Keratinocyte (primary cell): Measurements from ENCODE around the gene USP20. TPM values are rescaled to one million over a fixed set of nuclear protein-coding genes. Genes with fewer than 3 reads are reported as not detected.

Source experiments
- DNase-seq: peaks from one replicate; pipeline ENCODE4 v3.0.0-alpha.2; 2011; ENCODE audit warnings: low read depth, missing footprints, low spot score
- FAIRE-seq: peaks from 2 replicates; lab custom pipeline; 2011; peaks lifted over from hg19 to GRCh38; lab: Jason Lieb, UNC
- H2AFZ ChIP-seq: 2 replicates; pipeline ENCODE4 v1.6.0; 2012; ENCODE audit warnings: low read length, control low read depth, inconsistent platforms; ENCODE audit not compliant: control insufficient read depth
- H3K27ac ChIP-seq: 2 replicates; pipeline ENCODE4 v1.5.1; 2011; ENCODE audit warnings: low read length; ENCODE audit not compliant: control insufficient read depth, insufficient read depth
- H3K27me3 ChIP-seq: 3 replicates; pipeline ENCODE4 v1.6.0; 2011; ENCODE audit warnings: low read length; ENCODE audit not compliant: control insufficient read depth, insufficient read depth; ENCODE audit errors: extremely low read depth
- H3K36me3 ChIP-seq, 2 experiments: 2 replicates in 1 of 2; 3 replicates in 1 of 2; pipeline ENCODE4 v1.5.1; 2011; ENCODE audit warnings: low read length in 2 of 2, mild to moderate bottlenecking in 1 of 2; ENCODE audit not compliant: control insufficient read depth in 2 of 2, insufficient read depth in 2 of 2; ENCODE audit errors: extremely low read depth in 1 of 2
- H3K4me1 ChIP-seq: 3 replicates; pipeline ENCODE4 v1.5.1; 2011; ENCODE audit warnings: low read length; ENCODE audit not compliant: control insufficient read depth, insufficient read depth; ENCODE audit errors: extremely low read depth
- H3K4me2 ChIP-seq: 3 replicates; pipeline ENCODE4 v1.6.0; 2011; ENCODE audit warnings: low read depth, low read length; ENCODE audit not compliant: control insufficient read depth, insufficient read depth; ENCODE audit errors: extremely low read depth
- H3K4me3 ChIP-seq, 3 experiments: fragments of 200-600 bp in 1 of 3; sonication (generic) in 1 of 3; 2 replicates in 2 of 3; 3 replicates in 1 of 3; pipeline ENCODE4 v1.5.1; 2011 to 2016; ENCODE audit warnings: low read length in 3 of 3, mild to moderate bottlenecking in 3 of 3, control low read depth in 2 of 3, inconsistent platforms in 1 of 3, low read depth in 1 of 3, mixed read lengths in 1 of 3, mixed run types in 1 of 3, moderate library complexity in 1 of 3; ENCODE audit not compliant: control insufficient read depth in 2 of 3, insufficient read depth in 2 of 3; ENCODE audit errors: extremely low read depth in 1 of 3
- H3K79me2 ChIP-seq: 2 replicates; pipeline ENCODE4 v1.6.0; 2012; ENCODE audit warnings: low read length; ENCODE audit not compliant: control insufficient read depth, insufficient read depth
- H3K9ac ChIP-seq: 3 replicates; pipeline ENCODE4 v1.6.0; 2011; ENCODE audit warnings: low read length; ENCODE audit not compliant: control insufficient read depth, insufficient read depth; ENCODE audit errors: extremely low read depth
- H3K9me1 ChIP-seq: 3 replicates; pipeline ENCODE4 v1.6.0; 2011; ENCODE audit warnings: low read length; ENCODE audit not compliant: control insufficient read depth, insufficient read depth; ENCODE audit errors: extremely low read depth
- H3K9me3 ChIP-seq: 2 replicates; pipeline ENCODE4 v1.5.1; 2012; ENCODE audit warnings: low read depth, low read length; ENCODE audit not compliant: control insufficient read depth
- H4K20me1 ChIP-seq: 3 replicates; pipeline ENCODE4 v1.6.0; 2011; ENCODE audit warnings: low read length; ENCODE audit not compliant: control insufficient read depth, insufficient read depth; ENCODE audit errors: extremely low read depth
- CTCF ChIP-seq, 3 experiments: IDR thresholded peaks in 1 of 3; conservative IDR thresholded peaks in 1 of 3; optimal IDR thresholded peaks in 1 of 3; 2 replicates in 2 of 3; 3 replicates in 1 of 3; pipeline versions ENCODE3 to v1.5.1; 2011; ENCODE audit warnings: low read length in 3 of 3, mild to moderate bottlenecking in 3 of 3, moderate library complexity in 2 of 3, control low read depth in 1 of 3, inconsistent platforms in 1 of 3; ENCODE audit not compliant: insufficient read depth in 2 of 3; ENCODE audit errors: extremely low read depth in 1 of 3
- EZH2 ChIP-seq: IDR thresholded peaks from one replicate; pipeline ENCODE4 v1.6.1; 2012; ENCODE audit warnings: inconsistent platforms, mild to moderate bottlenecking, low read length, moderate library complexity
- dilution Hi-C: fragments of 300-500 bp; cut with MboI; formaldehyde crosslinking; loops from one replicate; pipeline ENCODE4 v1.7.0; 2020; ENCODE audit warnings: low sequenced_read_pairs; ENCODE audit not compliant: extremely low pct_ligation_motif_present
- polyA plus RNA-seq, 5 experiments: library from polyadenylated mRNA; depleted of rRNA in 3 of 5; stranded (reverse) in 3 of 5; stranded (forward) in 1 of 5; unstranded in 1 of 5; fragments of >200 nt; gene quantifications; 1 replicate in 1 of 5; 2 replicates in 3 of 5; 3 replicates in 1 of 5; pipeline versions ENCODE4 v1.2.1 to v1.2.3, GENCODE V29; 2011 to 2012; ENCODE audit warnings: missing spikeins in 2 of 5, low read depth in 1 of 5, low replicate concordance in 1 of 5

Gene USP20
- polyA plus RNA-seq, 1 donor (not counting 4 experiments of a cell fraction or from before 2014, with no cell fraction given), result 6.4 TPM

GRCh38 chr9:129823935-129824601 is 11.2 kb upstream of the USP20 start, which contains the start of gene TOR1A:
TOR1A (minus strand) TSS chr9:129824136; CDS start chr9:129824085, 51 bp downstream.
- Histone ChIP-seq H3K4me1 (peaks cover 3% of the 10 kb centered on the region), H4K20me1 (no peaks in the 10 kb centered on the region), H3K27ac (peak within 1 kb of the TSS; percentile 42), H3K27me3 (no peaks in the 10 kb centered on the region), H3K4me2 (peak within 1 kb of the TSS; percentile 87), H3K79me2 (peaks cover 24% of the 10 kb centered on the region), H3K9me3 (no peaks in the 10 kb centered on the region), H3K36me3 (peaks cover 14 to 24% of the 10 kb centered on the region in 2 experiments), H3K4me3 (peak within 1 kb of the TSS; percentile 66 to 81 (median 71)), H3K9me1 (no peaks in the 10 kb centered on the region), H3K9ac (peak within 1 kb of the TSS; percentile 78), H2AFZ (peak within 1 kb of the TSS; percentile 69)
- TF ChIP-seq EZH2, result no peak
- TF ChIP-seq CTCF (optimal IDR thresholded peaks at IDR 0.05 in 1 of 3, IDR thresholded peaks at IDR 0.05 in 1 of 3, conservative IDR thresholded peaks at IDR 0.05 in 1 of 3; ENCODE audit: extremely low read depth in 1 of 3, insufficient read depth in 2 of 3, low read length in 3 of 3), result no peak
- dilution Hi-C loops, result no loop called here
- FAIRE-seq, result no peak
- DNase-seq, result peak; percentile 67

GRCh38 chr9:129826344-129826743 is 8.9 kb upstream of the USP20 start:
- Histone ChIP-seq H3K4me2 (no peak overlapping the region), H3K9me3 (no peaks in the 10 kb centered on the region), H3K4me3 (no peak overlapping the region), H4K20me1 (no peaks in the 10 kb centered on the region), H3K27me3 (no peaks in the 10 kb centered on the region), H2AFZ (no peak overlapping the region), H3K79me2 (peaks cover 18% of the 10 kb centered on the region), H3K9ac (no peak overlapping the region), H3K4me1 (peaks cover 3% of the 10 kb centered on the region), H3K9me1 (no peaks in the 10 kb centered on the region), H3K36me3 (peaks cover 15 to 19% of the 10 kb centered on the region in 2 experiments), H3K27ac (no peak overlapping the region)
- FAIRE-seq, result no peak
- DNase-seq, result no peak
- dilution Hi-C loops, result no loop called here
- TF ChIP-seq CTCF (optimal IDR thresholded peaks at IDR 0.05 in 1 of 3, IDR thresholded peaks at IDR 0.05 in 1 of 3, conservative IDR thresholded peaks at IDR 0.05 in 1 of 3; ENCODE audit: extremely low read depth in 1 of 3, insufficient read depth in 2 of 3, low read length in 3 of 3) (no peak), EZH2 (no peak)
